ENCODE results near the gene ECI2. TPM values are rescaled to one million over a fixed set of nuclear protein-coding genes. Genes with fewer than 3 reads are reported as not detected.

Gene ECI2
- polyA plus RNA-seq, 2 of the 4 experiments (the other 2 are of a cell fraction): 48.1 to 68.9 TPM

- no peak for TF ChIP-seq ZC3H11A (IDR thresholded peaks at IDR 0.05)
Observed at GRCh38 chr6:4084444-4085331, 50.7 kb downstream of the ECI2 start (continued).

GRCh38 chr6:4078691-4079471, 56.5 kb downstream of the ECI2 start, which contains the start of gene FAM217A:
TSS of gene FAM217A (minus strand) at chr6:4079137. CDS start at chr6:4077414, 1,723 bp downstream.
- ChIA-PET POLR2A (no interaction called here), CTCF (interaction anchor here (0.6 to 0.8 kb wide), 2 partner anchors 24 to 87 kb away, joined by 3 read pairs; no protein-coding TSS in a partner anchor)
- H3K9me3 ChIP-seq: no peaks in the 10 kb centered on the region
- no peak within 1 kb of the TSS for H3K27ac ChIP-seq
- no peak within 1 kb of the TSS for H3K4me2 ChIP-seq
- H3K4me3 ChIP-seq: no peak within 1 kb of the TSS
- ATAC-seq: no peak
- 97% methylated on average over 20 of the region's 91 CpGs for WGBS (ENCODE audit: missing lambda C conversion rate)
- FAIRE-seq: no peak
- no peaks in the 10 kb centered on the region for H3K4me1 ChIP-seq
- no peak for DNase-seq (ENCODE audit: low read depth in 1 of 2, low spot score in 1 of 2)
- no peak for TF ChIP-seq EHF (CRISPR knock-in tag; IDR thresholded peaks at IDR 0.05)
- no peak for TF ChIP-seq MYC (IDR thresholded peaks at IDR 0.05; ENCODE audit: borderline replicate concordance, low read length)
- no peak for TF ChIP-seq BCL3 (IDR thresholded peaks at IDR 0.05)
- no peak for TF ChIP-seq CEBPB (IDR thresholded peaks at IDR 0.05)
- TF ChIP-seq ESRRA (IDR thresholded peaks at IDR 0.05; ENCODE audit: borderline replicate concordance, low read length): no peak
- TF ChIP-seq ELK1 (IDR thresholded peaks at IDR 0.05; ENCODE audit: low read depth, low read length): no peak
- TF ChIP-seq KDM1A (IDR thresholded peaks at IDR 0.05; ENCODE audit: low read depth): no peak
- TF ChIP-seq EP300 (IDR thresholded peaks at IDR 0.05): no peak
- no peak for TF ChIP-seq GATA3 (IDR thresholded peaks at IDR 0.05; ENCODE audit: borderline replicate concordance)
- TF ChIP-seq EHMT2 (IDR thresholded peaks at IDR 0.05; ENCODE audit: low read depth): no peak
- TF ChIP-seq NR3C1 (IDR thresholded peaks at IDR 0.05): no peak
- TF ChIP-seq NFE2L2 (conservative IDR thresholded peaks at IDR 0.05; ENCODE audit: low read length): no peak
- no peak for TF ChIP-seq BHLHE40 (IDR thresholded peaks at IDR 0.05; ENCODE audit: low read depth, low read length)
- TF ChIP-seq USF2 (IDR thresholded peaks at IDR 0.05): no peak
- no peak for TF ChIP-seq JUNB (IDR thresholded peaks at IDR 0.05)
- no peak for TF ChIP-seq TFCP2L1 (CRISPR knock-in tag; IDR thresholded peaks at IDR 0.05)
- no peak for TF ChIP-seq HEYL (CRISPR knock-in tag; IDR thresholded peaks at IDR 0.05)

GRCh38 chr6:4074478-4075235, 60.7 kb downstream of the ECI2 start:
- FAIRE-seq: no peak
- POLR2A ChIA-PET: no interaction called here
- TF ChIP-seq E2F6 (IDR thresholded peaks at IDR 0.05; ENCODE audit: borderline replicate concordance, low read depth) (no peak), MAX (IDR thresholded peaks at IDR 0.05) (no peak), JUNB (IDR thresholded peaks at IDR 0.05) (no peak), CTCF (IDR thresholded peaks at IDR 0.05) (no peak), HMGXB4 (CRISPR knock-in tag; IDR thresholded peaks at IDR 0.05; ENCODE audit: borderline replicate concordance) (no peak), MAFK (IDR thresholded peaks at IDR 0.05; ENCODE audit: partially characterized antibody) (no peak), HOXA7 (CRISPR knock-in tag; IDR thresholded peaks at IDR 0.05) (no peak)

More at GRCh38 chr6:4074478-4075235, 60.7 kb downstream of the ECI2 start:
- 75% methylated on average over 6 of the region's 6 CpGs for WGBS (ENCODE audit: missing lambda C conversion rate)
- Histone ChIP-seq H3K4me3 (no peak overlapping the region), H3K27ac (no peak overlapping the region), H3K4me1 (no peaks in the 10 kb centered on the region), H3K4me2 (no peak overlapping the region), H3K9me3 (no peaks in the 10 kb centered on the region)
- CTCF ChIA-PET: interaction anchor here (0.7 kb wide), 1 partner anchor 17 kb away, joined by 4 read pairs; no protein-coding TSS in a partner anchor
- DNase-seq (ENCODE audit: low read depth in 1 of 2, low spot score in 1 of 2) (no peak), ATAC-seq (no peak)

Measured in A549 (cell line).